PC-9 (cell line): ENCODE measurements around the gene PDE4D.

Experiments
- CTCF ChIP-seq: fragments of 200-600 bp; sonication (generic); conservative IDR thresholded peaks from 2 replicates; pipeline ENCODE4 v1.6.1; 2017; ENCODE audit warnings: mixed run types, antibody characterized with exemption, mild to moderate bottlenecking, moderate library complexity
- EZH2 ChIP-seq: fragments of 200-600 bp; sonication (generic); IDR thresholded peaks from 2 replicates; pipeline ENCODE4 v1.8.0; 2017; ENCODE audit warnings: antibody characterized with exemption, low read depth

GRCh38 chr5:59800347-59800893 is 93.1 kb downstream of the PDE4D start:
- TF ChIP-seq CTCF (peak; percentile 6; the same call in 1 of the 2 replicates), EZH2 (no peak)
